Transverse colon (tissue), 4 donors: ENCODE results near the gene KREMEN1. TPM values are rescaled to one million over a fixed set of nuclear protein-coding genes. Genes with fewer than 3 reads are reported as not detected.
A peak's percentile ranks its signal among the peaks of the same experiment; 100 is the strongest.

Experiments used
- DNase-seq: peaks from one replicate; pipeline ENCODE4 v3.0.0-alpha.2; 2019
- H3K27ac ChIP-seq, 4 donors: fragments of 200-600 bp; sonication (generic); 2 replicates each; pipeline ENCODE4 v1.5.1; 2016 to 2018; ENCODE audit warnings: inconsistent platforms in 4 of 4
- H3K27me3 ChIP-seq: fragments of 200-600 bp; sonication (generic); 2 replicates; pipeline ENCODE4 v1.5.1; 2017; ENCODE audit warnings: inconsistent platforms
- H3K36me3 ChIP-seq, 4 donors: fragments of 200-600 bp; sonication (generic); 2 replicates each; pipeline ENCODE4 v1.5.1; 2017 to 2019; ENCODE audit warnings: inconsistent platforms in 4 of 4
- H3K4me1 ChIP-seq, 4 donors: fragments of 200-600 bp; sonication (generic); 2 replicates each; pipeline ENCODE4 v1.5.1; 2017 to 2020; ENCODE audit warnings: inconsistent platforms in 4 of 4
- H3K4me3 ChIP-seq, 4 donors: fragments of 200-600 bp; sonication (generic); 1 replicate in 1 of 4; 2 replicates in 3 of 4; pipeline versions ENCODE4 v1.5.1 to v1.6.1; 2017 to 2019; ENCODE audit warnings: inconsistent platforms in 4 of 4
- H3K9me3 ChIP-seq, 2 donors: fragments of 200-600 bp; sonication (generic); 2 replicates each; pipeline ENCODE4 v1.5.1; 2017 to 2019; ENCODE audit warnings: inconsistent platforms in 2 of 2
- CTCF ChIP-seq, 5 experiments: fragments of 200-600 bp in 3 of 5; fragments of 450-650 bp in 2 of 5; sonication (generic) in 3 of 5; IDR thresholded peaks; 1 replicate in 2 of 5; 2 replicates in 3 of 5; pipeline ENCODE4 v1.5.1; 2016 to 2017; ENCODE audit warnings: antibody characterized with exemption in 5 of 5, inconsistent platforms in 3 of 5, mild to moderate bottlenecking in 2 of 5, moderate library complexity in 1 of 5
- EP300 ChIP-seq: sonication (generic); formaldehyde crosslinking; IDR thresholded peaks from one replicate; pipeline ENCODE4 v1.6.1; 2017; ENCODE audit warnings: antibody characterized with exemption, low read depth
- POLR2A ChIP-seq: fragments of 450-650 bp; IDR thresholded peaks from one replicate; pipeline ENCODE4 v1.6.1; 2016; ENCODE audit warnings: antibody characterized with exemption, mild to moderate bottlenecking, moderate library complexity
- POLR2AphosphoS5 ChIP-seq, 3 donors: sonication (generic); formaldehyde crosslinking; IDR thresholded peaks; one replicate each; pipeline ENCODE4 v1.6.1; 2016; ENCODE audit warnings: antibody characterized with exemption in 3 of 3
- WGBS, 2 donors: methylation state at CpG; one replicate each; pipeline ENCODE4 v1.1.5; 2018; ENCODE audit warnings: low coverage in 1 of 2; 5-methylcytosine and 5-hydroxymethylcytosine counted together
- in situ Hi-C, 4 donors: fragments of 200-750 bp; cut with MboI; loops; one replicate each; pipeline versions ENCODE4 v1.15.0 to v1.15.1; 2017; ENCODE audit warnings: low sequenced_read_pairs in 3 of 4, low pct_ligation_motif_present in 1 of 4, low pct_unique_long_range_greater_than_20kb in 1 of 4
- intact Hi-C: fragments of 100-400 bp; cut with DNase I; formaldehyde crosslinking; loops from one replicate; pipeline ENCODE4 v1.15.1; 2023; ENCODE audit warnings: low total_unique reads
- total RNA-seq, 4 donors: library from RNA; depleted of rRNA; stranded (reverse); fragments of >200 nt; gene quantifications; one replicate each; pipeline ENCODE4 v1.1.0, GENCODE V29; 2016

KREMEN1 gene
- total RNA-seq, 4 donors from 2014 or later, result 5.2 to 39.2 (median 20.1) TPM

GRCh38 chr22:29090039-29090438 lies 17.2 kb downstream of the KREMEN1 start:
- Histone ChIP-seq H3K4me1 (peaks cover 0 to 19% (median 10%) of the 10 kb centered on the region in 4 donors), H3K9me3 (no peaks in the 10 kb centered on the region), H3K4me3 (no peak overlapping the region), H3K27ac (no peak overlapping the region), H3K36me3 (no peaks in the 10 kb centered on the region), H3K27me3 (no peaks in the 10 kb centered on the region)
- intact Hi-C loops (no loop called here), in situ Hi-C loops (no loop called here)
- no peak for TF ChIP-seq EP300
- TF ChIP-seq POLR2AphosphoS5 (IDR thresholded peaks at IDR 0.05), result no peak
- TF ChIP-seq POLR2A, result no peak
- TF ChIP-seq CTCF (IDR thresholded peaks at IDR 0.05), result no peak
- no peak for DNase-seq
- WGBS, 2 donors, result 67 to 79% methylated on average over 2 to 3 of the region's 3 CpGs

GRCh38 chr22:29092243-29092642 lies 19.4 kb downstream of the KREMEN1 start:
- no peak for DNase-seq
- no peaks in the 10 kb centered on the region for H3K36me3 ChIP-seq
- in situ Hi-C loops, result no loop called here
- H3K4me1 ChIP-seq, result peaks cover 0 to 19% (median 10%) of the 10 kb centered on the region in 4 donors
- H3K27ac ChIP-seq, result peak overlapping the region in 1 of 4 donors; percentile 11
- TF ChIP-seq EP300 (no peak), POLR2AphosphoS5 (IDR thresholded peaks at IDR 0.05) (no peak), POLR2A (no peak), CTCF (IDR thresholded peaks at IDR 0.05) (no peak)
- intact Hi-C loops, result no loop called here
- H3K4me3 ChIP-seq, result no peak overlapping the region
- H3K27me3 ChIP-seq, result no peaks in the 10 kb centered on the region
- 59 to 71% methylated on average over 1 to 4 of the region's 4 CpGs for WGBS, 2 donors
- H3K9me3 ChIP-seq, result no peaks in the 10 kb centered on the region

GRCh38 chr22:29093030-29093429 lies 20.2 kb downstream of the KREMEN1 start:
- Histone ChIP-seq H3K4me1 (peaks cover 0 to 19% (median 10%) of the 10 kb centered on the region in 4 donors), H3K27ac (peak overlapping the region; percentile 11 to 52 (median 34)), H3K4me3 (no peak overlapping the region), H3K27me3 (no peaks in the 10 kb centered on the region), H3K9me3 (no peaks in the 10 kb centered on the region), H3K36me3 (no peaks in the 10 kb centered on the region)
- DNase-seq, result no peak
- WGBS, 2 donors, result 86 to 92% methylated on average over 1 of the region's 1 CpG
- intact Hi-C loops, result no loop called here
- in situ Hi-C loops, result no loop called here
- no peak for TF ChIP-seq POLR2AphosphoS5 (IDR thresholded peaks at IDR 0.05)
- TF ChIP-seq CTCF (IDR thresholded peaks at IDR 0.05), result no peak
- TF ChIP-seq EP300, result no peak
- no peak for TF ChIP-seq POLR2A

- in situ Hi-C loops, result no loop called here
- Histone ChIP-seq H3K9me3 (no peaks in the 10 kb centered on the region), H3K4me1 (peaks cover 0 to 19% (median 10%) of the 10 kb centered on the region in 4 donors), H3K36me3 (no peaks in the 10 kb centered on the region), H3K27ac (peak overlapping the region; percentile 11 to 52 (median 38)), H3K27me3 (no peaks in the 10 kb centered on the region), H3K4me3 (no peak overlapping the region)
- no peak for DNase-seq
- intact Hi-C loops, result no loop called here
- 69% methylated on average over 4 of the region's 4 CpGs; no CpG with 5 or more reads in 1 of the 2 donors for WGBS, 2 donors
- TF ChIP-seq CTCF (IDR thresholded peaks at IDR 0.05) (no peak), POLR2AphosphoS5 (IDR thresholded peaks at IDR 0.05) (no peak), EP300 (no peak), POLR2A (no peak)
These were observed 20.9 kb downstream of the KREMEN1 start for GRCh38 chr22:29093501-29094300.
